Liver (tissue), 9 donors: ENCODE results near the gene YDJC. TPM values are rescaled to one million over a fixed set of nuclear protein-coding genes. Genes with fewer than 3 reads are reported as not detected.

Experiments
- DNase-seq: peaks from one replicate; pipeline ENCODE4 v3.0.0-alpha.2; 2017; ENCODE audit warnings: low spot score
- H3K27ac ChIP-seq, 2 donors: one replicate each; pipeline ENCODE4 v1.7.0; 2013; ENCODE audit warnings: inconsistent platforms in 2 of 2, low read length in 2 of 2, control low read depth in 1 of 2, low read depth in 1 of 2, mild to moderate bottlenecking in 1 of 2
- H3K27me3 ChIP-seq, 4 donors: one replicate each; pipeline versions ENCODE4 v1.6.1 to v1.7.0; 2013; ENCODE audit warnings: low read length in 3 of 4, inconsistent platforms in 1 of 4, mild to moderate bottlenecking in 1 of 4, moderate library complexity in 1 of 4; ENCODE audit not compliant: control insufficient read depth in 4 of 4, insufficient read depth in 4 of 4
- H3K36me3 ChIP-seq, 4 donors: one replicate each; pipeline versions ENCODE4 v1.6.1 to v1.7.0; 2013; ENCODE audit warnings: low read length in 3 of 4, mild to moderate bottlenecking in 3 of 4, low read depth in 1 of 4, moderate library complexity in 1 of 4; ENCODE audit not compliant: control insufficient read depth in 4 of 4, insufficient read depth in 3 of 4
- H3K4me1 ChIP-seq, 4 donors: one replicate each; pipeline versions ENCODE4 v1.6.1 to v1.7.0; 2013; ENCODE audit warnings: low read length in 3 of 4, mild to moderate bottlenecking in 3 of 4, moderate library complexity in 1 of 4; ENCODE audit not compliant: control insufficient read depth in 4 of 4, insufficient read depth in 4 of 4
- H3K4me3 ChIP-seq, 3 donors: one replicate each; pipeline versions ENCODE4 v1.6.1 to v1.7.0; 2013; ENCODE audit warnings: low read length in 3 of 3, control low read depth in 1 of 3, low read depth in 1 of 3, mild to moderate bottlenecking in 1 of 3
- H3K9ac ChIP-seq, 2 donors: one replicate each; pipeline ENCODE4 v1.7.0; 2013; ENCODE audit warnings: low read length in 2 of 2, mild to moderate bottlenecking in 2 of 2, moderate library complexity in 2 of 2, control low read depth in 1 of 2, low read depth in 1 of 2
- H3K9me3 ChIP-seq, 4 donors: one replicate each; pipeline versions ENCODE4 v1.6.1 to v1.7.0; 2013; ENCODE audit warnings: low read length in 3 of 4; ENCODE audit not compliant: control insufficient read depth in 4 of 4
- ATF3 ChIP-seq: IDR thresholded peaks from 2 replicates; pipeline ENCODE4 v1.6.1; 2016; ENCODE audit warnings: antibody characterized with exemption
- CTCF ChIP-seq: fragments of 150-350 bp; IDR thresholded peaks from 2 replicates; pipeline ENCODE4 v1.5.1; 2017; ENCODE audit warnings: improper control_type of control experiment, low read depth, low read length; ENCODE audit not compliant: missing input control
- EGR1 ChIP-seq, 2 donors: IDR thresholded peaks; 2 replicates each; pipeline ENCODE4 v1.6.1; 2016 to 2018; ENCODE audit warnings: antibody characterized with exemption in 2 of 2, low read depth in 2 of 2
- FOXA1 ChIP-seq: IDR thresholded peaks from 2 replicates; pipeline ENCODE4 v1.6.1; 2016; ENCODE audit warnings: antibody characterized with exemption
- FOXA2 ChIP-seq: IDR thresholded peaks from 2 replicates; pipeline ENCODE4 v1.6.1; 2016; ENCODE audit warnings: antibody characterized with exemption
- GABPA ChIP-seq, 2 donors: IDR thresholded peaks in 1 of 2; conservative IDR thresholded peaks in 1 of 2; 2 replicates each; pipeline ENCODE4 v1.6.1; 2016; ENCODE audit warnings: antibody characterized with exemption in 2 of 2, mild to moderate bottlenecking in 1 of 2, moderate library complexity in 1 of 2
- HNF4A ChIP-seq, 2 donors: conservative IDR thresholded peaks; 2 replicates each; pipeline ENCODE4 v1.6.1; 2016; ENCODE audit warnings: antibody characterized with exemption in 2 of 2, mild to moderate bottlenecking in 2 of 2
- HNF4G ChIP-seq: IDR thresholded peaks from 2 replicates; pipeline ENCODE4 v1.6.1; 2016; ENCODE audit warnings: antibody characterized with exemption
- JUND ChIP-seq, 2 donors: IDR thresholded peaks; 2 replicates each; pipeline ENCODE4 v1.6.1; 2016; ENCODE audit warnings: antibody characterized with exemption in 2 of 2
- MAX ChIP-seq: IDR thresholded peaks from 2 replicates; pipeline ENCODE4 v1.6.1; 2016; ENCODE audit warnings: antibody characterized with exemption
- NR2F2 ChIP-seq: IDR thresholded peaks from 2 replicates; pipeline ENCODE4 v1.6.1; 2016; ENCODE audit warnings: antibody characterized with exemption
- RAD21 ChIP-seq, 2 donors: IDR thresholded peaks; 2 replicates each; pipeline ENCODE4 v1.6.1; 2016; ENCODE audit warnings: antibody characterized with exemption in 2 of 2, mild to moderate bottlenecking in 2 of 2
- REST ChIP-seq: IDR thresholded peaks from 2 replicates; pipeline ENCODE4 v1.6.1; 2016; ENCODE audit warnings: antibody characterized with exemption, mild to moderate bottlenecking
- RXRA ChIP-seq, 2 donors: IDR thresholded peaks; 2 replicates each; pipeline ENCODE4 v1.6.1; 2017 to 2018; ENCODE audit warnings: antibody characterized with exemption in 2 of 2, mild to moderate bottlenecking in 1 of 2
- SP1 ChIP-seq: IDR thresholded peaks from 2 replicates; pipeline ENCODE4 v1.6.1; 2018; ENCODE audit warnings: antibody characterized with exemption, mild to moderate bottlenecking
- TAF1 ChIP-seq: conservative IDR thresholded peaks from 2 replicates; pipeline ENCODE4 v1.6.1; 2016; ENCODE audit warnings: antibody characterized with exemption, mild to moderate bottlenecking
- YY1 ChIP-seq: IDR thresholded peaks from 2 replicates; pipeline ENCODE4 v1.6.1; 2016; ENCODE audit warnings: antibody characterized with exemption, mild to moderate bottlenecking
- ZBTB33 ChIP-seq: IDR thresholded peaks from 2 replicates; pipeline ENCODE4 v1.6.1; 2016; ENCODE audit warnings: antibody characterized with exemption
- WGBS: extraction: QIAGEN DNeasy Blood & Tissue Kit; methylation state at CpG from one replicate; pipeline ENCODE4 v1.1.7; 2013; 5-methylcytosine and 5-hydroxymethylcytosine counted together
- polyA plus RNA-seq, 2 donors: library from polyadenylated mRNA; stranded (reverse) in 1 of 2; unstranded in 1 of 2; fragments of 200-250 nt in 1 of 2; fragments of >200 nt in 1 of 2; fragmentation: Nextera tagmentation in 1 of 2; extraction: Ambion mirVana in 1 of 2; gene quantifications; one replicate each; pipeline versions ENCODE4 v1.2.1 to v1.2.3, GENCODE V29; 2013 to 2015
- total RNA-seq, 2 donors: library from RNA; depleted of rRNA; stranded (reverse); fragments of >200 nt; gene quantifications; one replicate each; pipeline ENCODE4 v1.2.3, GENCODE V29; 2014
- donor health status: healthy.
- donor health status: healthy.
- donor health status: healthy.
- donor health status: healthy.
- donor health status: healthy.

Gene YDJC
- total and polyA plus RNA-seq, 4 donors = 8.0 to 18.7 (median 8.3) TPM

DNA sequence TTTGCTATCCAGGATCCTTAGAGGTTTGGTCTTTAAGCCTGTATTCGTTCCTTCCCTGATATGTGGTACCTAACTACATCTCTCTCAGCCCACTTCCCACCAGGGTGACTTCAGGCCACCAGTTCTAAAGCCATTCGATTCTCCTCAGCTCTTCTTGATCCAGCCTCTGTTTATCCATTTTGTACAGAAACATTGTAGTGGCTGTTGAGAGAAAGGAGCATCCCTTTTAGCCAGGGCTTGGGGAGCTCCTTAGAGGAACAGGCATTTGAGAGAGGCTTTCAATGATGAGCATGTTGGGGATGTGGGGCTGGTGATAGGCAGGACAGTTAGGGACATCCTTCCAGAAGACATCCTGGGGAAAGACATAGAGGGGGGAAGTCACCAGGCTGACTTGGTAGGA is 44.4 kb downstream of the YDJC start:
- H3K4me3 ChIP-seq = no peak overlapping the region
- no peak overlapping the region for H3K9ac ChIP-seq
- peaks cover 0 to 12% (median 7%) of the 10 kb centered on the region in 4 donors for H3K4me1 ChIP-seq
- peaks cover 0 to 1% (median 0%) of the 10 kb centered on the region in 4 donors for H3K36me3 ChIP-seq
- no peaks in the 10 kb centered on the region for H3K9me3 ChIP-seq
- WGBS = 96% methylated on average over 2 of the region's 2 CpGs
- no peaks in the 10 kb centered on the region for H3K27me3 ChIP-seq
- no peak overlapping the region for H3K27ac ChIP-seq
- TF ChIP-seq RAD21 (IDR thresholded peaks at IDR 0.05) (no peak), FOXA2 (no peak), JUND (IDR thresholded peaks at IDR 0.05) (no peak), HNF4G (no peak), NR2F2 (no peak), REST (no peak), FOXA1 (no peak), CTCF (no peak), YY1 (no peak), TAF1 (no peak), EGR1 (IDR thresholded peaks at IDR 0.05; ENCODE audit: low read depth in 2 of 2) (no peak), MAX (no peak), GABPA (IDR thresholded peaks at IDR 0.05 in 1 of 2, conservative IDR thresholded peaks at IDR 0.05 in 1 of 2) (no peak), ZBTB33 (no peak), RXRA (IDR thresholded peaks at IDR 0.05) (no peak), HNF4A (conservative IDR thresholded peaks at IDR 0.05) (no peak), ATF3 (no peak), SP1 (no peak)
- DNase-seq = no peak
